Measurements from ENCODE around the gene DNAAF9. TPM values are rescaled to one million over a fixed set of nuclear protein-coding genes. Genes with fewer than 3 reads are reported as not detected.

The DNAAF9 gene
- polyA plus RNA-seq, 4 donors = 1.4 to 9.6 (median 3.5) TPM

DNA sequence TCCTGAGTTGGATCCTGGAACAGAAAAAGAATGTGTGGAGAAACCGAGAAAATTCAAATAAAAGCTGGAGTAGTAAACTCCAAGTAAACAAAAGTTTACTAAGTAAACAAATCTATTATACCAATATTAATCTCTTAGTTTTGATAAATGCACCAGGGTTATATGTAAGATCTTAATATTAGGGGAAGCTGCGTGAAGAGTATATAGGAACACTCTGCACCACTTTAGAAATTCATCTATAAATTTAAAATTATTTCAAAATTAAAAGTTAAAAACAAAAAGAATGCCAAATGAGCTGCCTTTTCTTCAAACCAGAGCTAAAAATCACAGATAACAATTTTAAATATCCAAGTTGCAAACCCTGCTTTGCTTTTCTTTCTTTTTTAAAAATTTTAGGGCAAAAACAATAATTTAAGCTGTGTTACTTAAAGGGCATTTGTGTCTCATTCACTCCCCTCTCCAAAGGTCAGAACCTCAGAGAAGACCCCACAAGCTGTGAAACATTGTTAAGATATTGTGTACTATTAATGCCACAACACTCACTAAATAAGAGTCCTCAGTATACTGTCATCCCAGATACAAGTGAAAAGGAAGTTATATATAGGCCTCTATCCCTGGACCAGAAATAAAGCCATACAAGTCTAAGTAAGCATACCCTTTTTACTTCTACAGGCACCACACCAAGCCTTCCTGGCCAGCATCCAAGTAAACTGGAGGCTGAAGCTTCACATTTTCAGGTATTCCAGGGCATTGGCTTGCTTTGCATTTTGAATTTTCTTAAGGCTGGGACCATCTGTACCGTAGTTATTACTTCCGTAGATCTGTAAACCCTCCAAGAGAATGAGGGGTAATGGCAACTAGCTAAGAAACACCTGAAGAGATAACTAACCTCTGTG is 7.0 kb downstream of the DNAAF9 start:
- 86 to 89% (median 87%) methylated on average over 4 of the region's 4 CpGs for WGBS, 3 donors
- Histone ChIP-seq H3K27ac (ENCODE audit: low read depth in 1 of 3, low read length in 2 of 3) (no peak overlapping the region), H3K4me3 (ENCODE audit: low read depth in 1 of 3, low read length in 3 of 3) (no peak overlapping the region), H3K4me1 (ENCODE audit: control insufficient read depth in 3 of 3, insufficient read depth in 2 of 3, low read depth in 1 of 3, low read length in 2 of 3) (no peaks in the 10 kb centered on the region), H3K36me3 (ENCODE audit: control insufficient read depth in 3 of 3, insufficient read depth in 2 of 3, low read depth in 1 of 3, low read length in 3 of 3) (no peaks in the 10 kb centered on the region), H3K27me3 (ENCODE audit: control insufficient read depth in 3 of 3, insufficient read depth in 3 of 3, low read length in 3 of 3) (no peaks in the 10 kb centered on the region), H3K9me3 (ENCODE audit: control insufficient read depth in 2 of 2, insufficient read depth in 1 of 2, low read depth in 1 of 2, low read length in 1 of 2) (peaks cover 0 to 4% of the 10 kb centered on the region in 2 donors)
- no peak for FAIRE-seq
- no peak for DNase-seq

DNA sequence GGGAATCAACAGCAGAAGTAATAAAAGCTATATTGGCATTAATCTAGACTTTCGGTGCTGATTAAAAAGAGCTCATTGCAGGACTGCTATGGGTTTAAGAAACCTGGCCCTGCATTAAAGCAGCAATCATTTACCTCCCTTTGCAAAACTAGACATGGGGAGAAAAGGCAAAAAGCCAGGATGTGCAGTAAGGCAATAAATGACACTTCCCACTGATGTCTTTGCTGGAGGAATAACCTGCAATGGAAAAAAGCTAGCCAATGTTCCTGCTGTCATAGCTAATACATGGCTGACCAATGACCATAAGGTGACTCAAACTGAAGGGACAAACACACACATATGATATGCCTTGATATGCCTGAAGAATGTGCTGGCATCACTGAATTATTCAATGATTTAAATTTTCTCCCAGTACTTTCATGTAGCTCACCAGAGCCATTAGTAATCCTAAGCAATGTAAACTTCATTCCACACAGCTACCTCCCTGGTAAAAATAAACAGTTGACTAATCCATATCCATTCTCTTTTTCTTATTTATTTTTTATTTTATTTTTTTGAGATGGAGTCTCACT is 8.7 kb downstream of the DNAAF9 start:
- DNase-seq = no peak
- Histone ChIP-seq H3K27ac (ENCODE audit: low read depth in 1 of 3, low read length in 2 of 3) (no peak overlapping the region), H3K27me3 (ENCODE audit: control insufficient read depth in 3 of 3, insufficient read depth in 3 of 3, low read length in 3 of 3) (no peaks in the 10 kb centered on the region), H3K36me3 (ENCODE audit: control insufficient read depth in 3 of 3, insufficient read depth in 2 of 3, low read depth in 1 of 3, low read length in 3 of 3) (peaks cover 0 to 3% (median 0%) of the 10 kb centered on the region in 3 donors), H3K4me3 (ENCODE audit: low read depth in 1 of 3, low read length in 3 of 3) (no peak overlapping the region), H3K9me3 (ENCODE audit: control insufficient read depth in 2 of 2, insufficient read depth in 1 of 2, low read depth in 1 of 2, low read length in 1 of 2) (peaks cover 0 to 8% of the 10 kb centered on the region in 2 donors), H3K4me1 (ENCODE audit: control insufficient read depth in 3 of 3, insufficient read depth in 2 of 3, low read depth in 1 of 3, low read length in 2 of 3) (no peaks in the 10 kb centered on the region)
- FAIRE-seq = no peak
- 68 to 83% (median 75%) methylated on average over 1 of the region's 1 CpG for WGBS, 3 donors

DNA sequence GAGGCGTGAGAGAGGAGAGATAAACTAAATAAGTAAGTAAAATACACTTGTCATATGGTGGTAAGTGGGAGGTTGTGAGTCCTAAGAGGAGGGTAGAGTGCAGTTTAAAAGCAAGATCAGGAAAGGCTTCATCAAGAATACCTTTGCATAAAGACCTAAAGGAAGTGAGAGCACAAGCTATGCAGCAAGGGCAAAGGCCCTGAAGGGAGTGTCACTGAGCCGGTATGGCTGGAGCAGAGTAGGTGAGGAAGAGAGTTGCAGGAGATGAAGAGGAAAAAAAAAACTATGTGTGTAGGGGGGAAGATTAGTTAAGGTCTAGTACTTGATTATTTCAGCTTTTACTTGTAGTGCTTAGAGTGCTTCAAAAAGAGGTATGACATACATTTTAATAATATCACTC is 11.0 kb downstream of the DNAAF9 start:
- 59 to 77% (median 64%) methylated on average over 2 of the region's 2 CpGs for WGBS, 3 donors

DNA sequence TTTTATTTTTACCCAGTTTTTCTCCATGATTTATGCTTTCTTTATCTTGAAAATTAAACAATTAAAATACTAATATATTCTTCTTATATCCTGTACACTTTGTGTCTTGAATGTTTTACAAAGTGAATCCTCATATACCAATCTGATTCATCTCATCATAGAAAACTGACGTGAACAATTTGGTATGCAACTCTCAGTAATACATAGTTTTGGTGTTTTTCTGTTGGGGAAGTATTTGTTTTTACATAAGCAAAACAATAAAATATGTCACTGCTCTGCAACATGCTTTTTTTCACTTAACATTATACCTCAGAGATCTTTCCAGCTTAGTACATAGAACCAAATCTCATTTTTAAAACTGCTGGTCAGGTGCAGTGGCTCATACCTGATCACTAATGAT is 14.7 kb downstream of the DNAAF9 start:
- no peak for FAIRE-seq
- peaks cover 0 to 8% of the 10 kb centered on the region in 2 donors for H3K9me3 ChIP-seq (ENCODE audit: control insufficient read depth in 2 of 2, insufficient read depth in 1 of 2, low read depth in 1 of 2, low read length in 1 of 2)
- H3K27ac ChIP-seq (ENCODE audit: low read depth in 1 of 3, low read length in 2 of 3) = no peak overlapping the region
- no peaks in the 10 kb centered on the region for H3K4me1 ChIP-seq (ENCODE audit: control insufficient read depth in 3 of 3, insufficient read depth in 2 of 3, low read depth in 1 of 3, low read length in 2 of 3)
- WGBS, 3 donors = 84 to 100% (median 89%) methylated on average over 1 of the region's 1 CpG
- no peaks in the 10 kb centered on the region for H3K27me3 ChIP-seq (ENCODE audit: control insufficient read depth in 3 of 3, insufficient read depth in 3 of 3, low read length in 3 of 3)
- H3K36me3 ChIP-seq (ENCODE audit: control insufficient read depth in 3 of 3, insufficient read depth in 2 of 3, low read depth in 1 of 3, low read length in 3 of 3) = peaks cover 0 to 3% (median 0%) of the 10 kb centered on the region in 3 donors
- no peak for DNase-seq
- H3K4me3 ChIP-seq (ENCODE audit: low read depth in 1 of 3, low read length in 3 of 3) = no peak overlapping the region

More for the DNA sequence above, 11.0 kb downstream of the DNAAF9 start:
- H3K36me3 ChIP-seq (ENCODE audit: control insufficient read depth in 3 of 3, insufficient read depth in 2 of 3, low read depth in 1 of 3, low read length in 3 of 3) = peaks cover 0 to 3% (median 0%) of the 10 kb centered on the region in 3 donors
- no peaks in the 10 kb centered on the region for H3K27me3 ChIP-seq (ENCODE audit: control insufficient read depth in 3 of 3, insufficient read depth in 3 of 3, low read length in 3 of 3)
- DNase-seq (peak; percentile 30 to 84), FAIRE-seq (no peak)
- H3K27ac ChIP-seq (ENCODE audit: low read depth in 1 of 3, low read length in 2 of 3) = no peak overlapping the region
- no peak overlapping the region for H3K4me3 ChIP-seq (ENCODE audit: low read depth in 1 of 3, low read length in 3 of 3)
- H3K4me1 ChIP-seq (ENCODE audit: control insufficient read depth in 3 of 3, insufficient read depth in 2 of 3, low read depth in 1 of 3, low read length in 2 of 3) = no peaks in the 10 kb centered on the region
- peaks cover 0 to 8% of the 10 kb centered on the region in 2 donors for H3K9me3 ChIP-seq (ENCODE audit: control insufficient read depth in 2 of 2, insufficient read depth in 1 of 2, low read depth in 1 of 2, low read length in 1 of 2)

DNA sequence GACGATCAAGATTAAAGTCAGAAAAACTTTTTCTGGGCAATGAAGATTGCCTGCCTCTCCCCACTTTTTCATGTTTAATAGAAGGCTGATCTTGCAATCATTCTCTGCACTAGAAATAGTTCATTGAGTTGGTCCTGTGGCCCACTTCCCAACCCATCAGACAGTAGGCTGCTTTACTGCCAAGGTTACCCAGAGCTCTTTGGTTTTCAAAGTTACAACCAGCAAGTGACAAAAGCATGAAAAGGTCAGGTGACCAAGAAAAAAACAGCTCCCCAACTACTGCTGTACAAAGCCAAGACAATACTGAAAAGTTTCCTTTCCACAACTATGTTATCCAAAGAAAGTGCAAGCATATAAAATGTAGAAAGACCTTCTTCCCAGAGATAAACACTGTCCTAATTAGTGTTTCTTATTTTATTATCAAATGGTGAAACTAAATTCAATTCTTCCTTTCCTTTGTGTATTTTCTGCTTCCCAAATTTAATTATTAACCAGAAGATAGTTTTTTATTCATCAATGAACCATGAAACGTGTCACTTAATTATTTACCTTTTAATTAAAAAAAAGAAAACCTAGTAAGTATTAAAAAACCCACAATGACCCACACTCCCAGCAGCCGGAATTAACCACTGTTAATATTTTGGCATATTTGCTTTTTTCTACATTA is 16.6 kb downstream of the DNAAF9 start:
- Histone ChIP-seq H3K27me3 (ENCODE audit: control insufficient read depth in 3 of 3, insufficient read depth in 3 of 3, low read length in 3 of 3) (no peaks in the 10 kb centered on the region), H3K9me3 (ENCODE audit: control insufficient read depth in 2 of 2, insufficient read depth in 1 of 2, low read depth in 1 of 2, low read length in 1 of 2) (peaks cover 0 to 9% of the 10 kb centered on the region in 2 donors), H3K36me3 (ENCODE audit: control insufficient read depth in 3 of 3, insufficient read depth in 2 of 3, low read depth in 1 of 3, low read length in 3 of 3) (peaks cover 0 to 3% (median 0%) of the 10 kb centered on the region in 3 donors), H3K4me3 (ENCODE audit: low read depth in 1 of 3, low read length in 3 of 3) (no peak overlapping the region), H3K4me1 (ENCODE audit: control insufficient read depth in 3 of 3, insufficient read depth in 2 of 3, low read depth in 1 of 3, low read length in 2 of 3) (no peaks in the 10 kb centered on the region), H3K27ac (ENCODE audit: low read depth in 1 of 3, low read length in 2 of 3) (no peak overlapping the region)
- 51 to 73% (median 65%) methylated on average over 3 of the region's 3 CpGs for WGBS, 3 donors
- peak in 1 of 2 donors; percentile 31 for DNase-seq
- no peak for FAIRE-seq

DNA sequence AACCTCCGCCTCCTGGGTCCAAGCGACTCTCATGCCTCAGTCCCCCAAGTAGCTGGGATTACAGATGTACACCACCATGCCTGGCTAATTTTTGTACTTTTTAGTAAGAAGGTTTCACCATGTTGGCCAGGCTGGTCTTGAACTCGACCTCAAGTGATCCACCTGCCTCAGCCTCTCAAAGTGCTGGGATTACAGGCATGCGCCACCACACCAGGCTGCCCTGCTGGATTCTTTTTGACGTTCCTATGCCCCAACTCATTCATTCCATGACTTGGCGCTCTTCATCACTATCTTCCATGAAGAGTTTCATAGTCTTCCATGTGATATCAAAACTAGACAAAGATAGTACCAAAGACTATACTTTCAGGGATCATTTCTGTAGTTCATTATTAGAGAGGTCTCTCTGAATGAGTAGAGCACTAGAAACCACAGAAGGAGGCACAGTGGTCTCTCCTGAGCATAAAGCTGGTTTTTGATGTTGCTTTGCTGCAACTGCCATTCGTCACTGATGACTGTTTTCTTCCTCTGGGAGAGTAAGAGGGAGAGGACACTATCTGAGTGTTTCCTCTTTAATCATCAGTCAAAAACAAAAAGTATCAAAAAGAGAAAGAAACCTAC is 23.5 kb downstream of the DNAAF9 start:
- Histone ChIP-seq H3K27ac (ENCODE audit: low read depth in 1 of 3, low read length in 2 of 3) (no peak overlapping the region), H3K27me3 (ENCODE audit: control insufficient read depth in 3 of 3, insufficient read depth in 3 of 3, low read length in 3 of 3) (no peaks in the 10 kb centered on the region), H3K36me3 (ENCODE audit: control insufficient read depth in 3 of 3, insufficient read depth in 2 of 3, low read depth in 1 of 3, low read length in 3 of 3) (peaks cover 0 to 6% (median 0%) of the 10 kb centered on the region in 3 donors), H3K9me3 (ENCODE audit: control insufficient read depth in 2 of 2, insufficient read depth in 1 of 2, low read depth in 1 of 2, low read length in 1 of 2) (peaks cover 0 to 6% of the 10 kb centered on the region in 2 donors), H3K4me3 (ENCODE audit: low read depth in 1 of 3, low read length in 3 of 3) (no peak overlapping the region), H3K4me1 (ENCODE audit: control insufficient read depth in 3 of 3, insufficient read depth in 2 of 3, low read depth in 1 of 3, low read length in 2 of 3) (no peaks in the 10 kb centered on the region)
- DNase-seq (no peak), FAIRE-seq (no peak)
- 80 to 90% (median 85%) methylated on average over 7 of the region's 7 CpGs for WGBS, 3 donors

DNA sequence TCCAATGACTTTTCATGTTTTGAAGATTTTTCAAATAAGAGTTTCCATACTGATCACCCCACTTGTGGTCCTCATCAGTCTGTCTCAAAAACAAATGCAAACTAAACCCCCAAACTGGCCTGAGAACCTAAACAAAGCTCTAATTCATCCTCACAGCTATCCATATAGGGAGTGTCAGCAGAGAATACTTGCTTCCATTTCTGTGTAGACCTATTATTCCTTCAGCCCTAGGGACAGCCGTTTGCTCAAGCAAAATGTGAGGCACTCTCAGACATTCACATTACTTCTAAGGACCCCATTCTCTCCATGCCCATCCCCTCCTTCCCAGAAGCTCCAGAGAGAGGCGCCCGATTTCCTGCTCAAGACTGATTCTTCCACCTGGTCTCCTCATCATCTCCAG is 24.6 kb downstream of the DNAAF9 start:
- WGBS, 3 donors = 93 to 96% (median 94%) methylated on average over 3 of the region's 3 CpGs
- FAIRE-seq (no peak), DNase-seq (no peak)
- Histone ChIP-seq H3K4me1 (ENCODE audit: control insufficient read depth in 3 of 3, insufficient read depth in 2 of 3, low read depth in 1 of 3, low read length in 2 of 3) (no peaks in the 10 kb centered on the region), H3K36me3 (ENCODE audit: control insufficient read depth in 3 of 3, insufficient read depth in 2 of 3, low read depth in 1 of 3, low read length in 3 of 3) (peaks cover 0 to 9% (median 0%) of the 10 kb centered on the region in 3 donors), H3K9me3 (ENCODE audit: control insufficient read depth in 2 of 2, insufficient read depth in 1 of 2, low read depth in 1 of 2, low read length in 1 of 2) (peaks cover 0 to 6% of the 10 kb centered on the region in 2 donors), H3K27me3 (ENCODE audit: control insufficient read depth in 3 of 3, insufficient read depth in 3 of 3, low read length in 3 of 3) (no peaks in the 10 kb centered on the region), H3K27ac (ENCODE audit: low read depth in 1 of 3, low read length in 2 of 3) (no peak overlapping the region), H3K4me3 (ENCODE audit: low read depth in 1 of 3, low read length in 3 of 3) (no peak overlapping the region)

All from small intestine (tissue), 7 donors.